Parathyroid adenoma (tissue), 2 donors: ENCODE data around the gene CTNND2.

ENCODE experiments used
- H2AFZ ChIP-seq: fragments of 300-600 bp; sonication (generic); one replicate; pipeline ENCODE4 v1.7.0; 2017; ENCODE audit warnings: antibody characterized with exemption, mild to moderate bottlenecking
- H3K27ac ChIP-seq: fragments of 300-600 bp; sonication (generic); one replicate; pipeline ENCODE4 v1.7.0; 2017
- H3K27me3 ChIP-seq: fragments of 300-600 bp; sonication (generic); one replicate; pipeline ENCODE4 v1.7.0; 2017; ENCODE audit warnings: low read length; ENCODE audit not compliant: control insufficient read depth, insufficient read depth
- H3K36me3 ChIP-seq: fragments of 300-600 bp; sonication (generic); one replicate; pipeline ENCODE4 v1.7.0; 2017; ENCODE audit warnings: low read length; ENCODE audit not compliant: control insufficient read depth, insufficient read depth
- H3K4me1 ChIP-seq: fragments of 300-600 bp; sonication (generic); one replicate; pipeline ENCODE4 v1.7.0; 2017; ENCODE audit warnings: control low read depth
- H3K4me2 ChIP-seq: fragments of 300-600 bp; sonication (generic); one replicate; pipeline ENCODE4 v1.7.0; 2017; ENCODE audit warnings: low read length
- H3K4me3 ChIP-seq: fragments of 300-600 bp; sonication (generic); one replicate; pipeline ENCODE4 v1.7.0; 2017; ENCODE audit warnings: low read depth, low read length
- H3K79me2 ChIP-seq: fragments of 300-600 bp; sonication (generic); one replicate; pipeline ENCODE4 v1.7.0; 2017; ENCODE audit warnings: control low read depth
- H3K9ac ChIP-seq: fragments of 300-600 bp; sonication (generic); one replicate; pipeline ENCODE4 v1.7.0; 2017; ENCODE audit warnings: mild to moderate bottlenecking
- H3K9me3 ChIP-seq: fragments of 300-600 bp; sonication (generic); one replicate; pipeline ENCODE4 v1.7.0; 2017; ENCODE audit warnings: low read length; ENCODE audit not compliant: control insufficient read depth
- CTCF ChIP-seq: fragments of 300-600 bp; sonication (generic); IDR thresholded peaks from one replicate; pipeline ENCODE4 v1.7.0; 2017; ENCODE audit warnings: antibody characterized with exemption, mild to moderate bottlenecking
- donor health status: primary hyperparathyroidism.

CTNND2 gene

GRCh38 chr5:11573140-11573992, 330.9 kb downstream of the CTNND2 start:
- Histone ChIP-seq H3K4me3 (no peak overlapping the region), H3K4me2 (no peak overlapping the region), H3K9ac (no peak overlapping the region), H3K36me3 (no peaks in the 10 kb centered on the region), H3K79me2 (no peaks in the 10 kb centered on the region), H3K9me3 (no peaks in the 10 kb centered on the region), H3K27ac (no peak overlapping the region), H3K4me1 (no peaks in the 10 kb centered on the region), H3K27me3 (no peaks in the 10 kb centered on the region), H2AFZ (no peak overlapping the region)
- TF ChIP-seq CTCF = no peak

GRCh38 chr5:11564706-11565105, 339.5 kb downstream of the CTNND2 start:
- Histone ChIP-seq H3K36me3 (no peaks in the 10 kb centered on the region), H3K27me3 (no peaks in the 10 kb centered on the region), H3K27ac (no peak overlapping the region), H3K9ac (no peak overlapping the region), H2AFZ (no peak overlapping the region), H3K4me3 (no peak overlapping the region), H3K9me3 (no peaks in the 10 kb centered on the region), H3K4me1 (no peaks in the 10 kb centered on the region), H3K79me2 (no peaks in the 10 kb centered on the region), H3K4me2 (no peak overlapping the region)
- no peak for TF ChIP-seq CTCF

GRCh38 chr5:11563822-11564221, 340.4 kb downstream of the CTNND2 start:
- Histone ChIP-seq H3K9me3 (no peaks in the 10 kb centered on the region), H2AFZ (no peak overlapping the region), H3K4me3 (no peak overlapping the region), H3K4me2 (no peak overlapping the region), H3K27ac (no peak overlapping the region), H3K4me1 (no peaks in the 10 kb centered on the region), H3K36me3 (no peaks in the 10 kb centered on the region), H3K9ac (no peak overlapping the region), H3K27me3 (no peaks in the 10 kb centered on the region), H3K79me2 (no peaks in the 10 kb centered on the region)
- no peak for TF ChIP-seq CTCF

GRCh38 chr5:11560915-11561697, 343.1 kb downstream of the CTNND2 start:
- Histone ChIP-seq H3K4me3 (no peak overlapping the region), H3K4me1 (no peaks in the 10 kb centered on the region), H3K27ac (no peak overlapping the region), H3K4me2 (no peak overlapping the region), H2AFZ (no peak overlapping the region), H3K79me2 (no peaks in the 10 kb centered on the region), H3K36me3 (no peaks in the 10 kb centered on the region), H3K27me3 (no peaks in the 10 kb centered on the region), H3K9ac (no peak overlapping the region), H3K9me3 (no peaks in the 10 kb centered on the region)
- TF ChIP-seq CTCF = no peak
